NB4 (cell line): ENCODE results near the gene SLC2A4RG.

Source experiments
- CTCF ChIP-seq: IDR thresholded peaks from one replicate; pipeline ENCODE4 v1.5.1; 2012; ENCODE audit warnings: low read depth, low read length
- MAX ChIP-seq: IDR thresholded peaks from 2 replicates; pipeline ENCODE4 v1.6.1; 2011; ENCODE audit warnings: low read depth, low read length

GRCh38 chr20:63709149-63709527, 30.4 kb upstream of the SLC2A4RG start:
- TF ChIP-seq CTCF (no peak), MAX (no peak)
